B cell (primary cell): ENCODE results near the gene PPP2R5D.

Experiments used
- EZH2 ChIP-seq: IDR thresholded peaks from 2 replicates; pipeline ENCODE4 v1.6.1; 2012; ENCODE audit warnings: borderline replicate concordance, low read depth, mild to moderate bottlenecking, moderate library complexity, low read length; ENCODE audit not compliant: insufficient read depth, poor library complexity, severe bottlenecking
- TF ChIP-seq, protein P1 (sequence below): fragments of 200-600 bp; IDR thresholded peaks from one replicate; pipeline ENCODE4 v1.8.0; 2022; ENCODE audit warnings: antibody characterized with exemption, mild to moderate bottlenecking

- TF ChIP-seq, protein P1, sequence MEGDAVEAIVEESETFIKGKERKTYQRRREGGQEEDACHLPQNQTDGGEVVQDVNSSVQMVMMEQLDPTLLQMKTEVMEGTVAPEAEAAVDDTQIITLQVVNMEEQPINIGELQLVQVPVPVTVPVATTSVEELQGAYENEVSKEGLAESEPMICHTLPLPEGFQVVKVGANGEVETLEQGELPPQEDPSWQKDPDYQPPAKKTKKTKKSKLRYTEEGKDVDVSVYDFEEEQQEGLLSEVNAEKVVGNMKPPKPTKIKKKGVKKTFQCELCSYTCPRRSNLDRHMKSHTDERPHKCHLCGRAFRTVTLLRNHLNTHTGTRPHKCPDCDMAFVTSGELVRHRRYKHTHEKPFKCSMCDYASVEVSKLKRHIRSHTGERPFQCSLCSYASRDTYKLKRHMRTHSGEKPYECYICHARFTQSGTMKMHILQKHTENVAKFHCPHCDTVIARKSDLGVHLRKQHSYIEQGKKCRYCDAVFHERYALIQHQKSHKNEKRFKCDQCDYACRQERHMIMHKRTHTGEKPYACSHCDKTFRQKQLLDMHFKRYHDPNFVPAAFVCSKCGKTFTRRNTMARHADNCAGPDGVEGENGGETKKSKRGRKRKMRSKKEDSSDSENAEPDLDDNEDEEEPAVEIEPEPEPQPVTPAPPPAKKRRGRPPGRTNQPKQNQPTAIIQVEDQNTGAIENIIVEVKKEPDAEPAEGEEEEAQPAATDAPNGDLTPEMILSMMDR = no peak
- TF ChIP-seq EZH2 = no peak
Measured at GRCh38 chr6:42938987-42939809, 45.2 kb upstream of the PPP2R5D start.
